Fibroblast of pulmonary artery (primary cell): ENCODE data around the gene OR4D1.

Experiments
- DNase-seq: peaks from one replicate; pipeline ENCODE4 v3.0.0-alpha.2; 2010; ENCODE audit warnings: low read depth
- H3K4me3 ChIP-seq: replicated peaks from 2 replicates; pipeline ENCODE4 v1.5.1; 2011; ENCODE audit warnings: low read depth, mild to moderate bottlenecking, control low read depth, low read length, moderate library complexity
- CTCF ChIP-seq: IDR thresholded peaks from 2 replicates; pipeline ENCODE4 v1.5.1; 2011; ENCODE audit warnings: mild to moderate bottlenecking, control low read depth, low read length, inconsistent platforms; ENCODE audit errors: missing control alignments

OR4D1 gene

GRCh38 chr17:58170622-58171021 is 22.4 kb downstream of the OR4D1 start:
- no peak for DNase-seq
- no peak for TF ChIP-seq CTCF
- no peak overlapping the region for H3K4me3 ChIP-seq

GRCh38 chr17:58172369-58173071 is 24.3 kb downstream of the OR4D1 start:
- peak; percentile 17 for DNase-seq
- peak; percentile 35 for TF ChIP-seq CTCF
- no peak overlapping the region for H3K4me3 ChIP-seq

GRCh38 chr17:58174871-58175270 is 26.7 kb downstream of the OR4D1 start:
- no peak for DNase-seq

GRCh38 chr17:58176200-58176599 is 28.0 kb downstream of the OR4D1 start:
- peak; percentile 42 for DNase-seq

More at GRCh38 chr17:58174871-58175270, 26.7 kb downstream of the OR4D1 start:
- no peak overlapping the region for H3K4me3 ChIP-seq
- no peak for TF ChIP-seq CTCF

GRCh38 chr17:58181796-58182195 is 33.6 kb downstream of the OR4D1 start:
- no peak for TF ChIP-seq CTCF
- no peak overlapping the region for H3K4me3 ChIP-seq
- no peak for DNase-seq

More at GRCh38 chr17:58176200-58176599, 28.0 kb downstream of the OR4D1 start:
- TF ChIP-seq CTCF, result no peak
- H3K4me3 ChIP-seq, result no peak overlapping the region

- DNase-seq, result no peak
- TF ChIP-seq CTCF, result no peak
- H3K4me3 ChIP-seq, result no peak overlapping the region
Observed at GRCh38 chr17:58183514-58183913, 35.3 kb downstream of the OR4D1 start.
